Effector memory CD4-positive, alpha-beta T cell (primary cell): ENCODE measurements around the gene PDCD1LG2.
"Not testable (repeated sequence)": the region's sequence is repeated elsewhere in the genome, so short reads cannot be mapped to it uniquely, and the experiment has no call there.

Experiments
- DNase-seq, 3 donors: peaks; one replicate each; pipeline ENCODE4 v3.0.0-alpha.2; 2020
- H3K27ac ChIP-seq: 2 replicates; pipeline ENCODE4 v1.7.0; 2013; ENCODE audit warnings: mild to moderate bottlenecking, low read length, moderate library complexity; ENCODE audit not compliant: insufficient read depth, poor library complexity, severe bottlenecking
- H3K27me3 ChIP-seq: replicated peaks from 2 replicates; pipeline ENCODE4 v1.7.0; 2013; ENCODE audit warnings: mild to moderate bottlenecking, low read length; ENCODE audit not compliant: insufficient read depth, control insufficient read depth, poor library complexity, severe bottlenecking
- H3K36me3 ChIP-seq: 2 replicates; pipeline ENCODE4 v1.7.0; 2013; ENCODE audit warnings: mild to moderate bottlenecking, low read length, moderate library complexity; ENCODE audit not compliant: control insufficient read depth, insufficient read depth
- H3K4me1 ChIP-seq: 2 replicates; pipeline ENCODE4 v1.7.0; 2013; ENCODE audit warnings: low read length, mild to moderate bottlenecking; ENCODE audit not compliant: control insufficient read depth, insufficient read depth, poor library complexity, severe bottlenecking
- H3K4me3 ChIP-seq: 2 replicates; pipeline ENCODE4 v1.7.0; 2013; ENCODE audit warnings: low read length, low read depth, mild to moderate bottlenecking; ENCODE audit not compliant: insufficient read depth, poor library complexity, severe bottlenecking
- H3K9me3 ChIP-seq: 2 replicates; pipeline ENCODE4 v1.7.0; 2013; ENCODE audit warnings: mild to moderate bottlenecking, low read length, moderate library complexity; ENCODE audit not compliant: control insufficient read depth

PDCD1LG2 gene

GRCh38 chr9:5493679-5494511 lies 16.4 kb upstream of the PDCD1LG2 start:
- no peak for DNase-seq
- no peak overlapping the region for H3K27ac ChIP-seq

GRCh38 chr9:5494765-5495164 lies 15.6 kb upstream of the PDCD1LG2 start:
- not testable (repeated sequence) for H3K36me3 ChIP-seq, DNase-seq, H3K27ac ChIP-seq

More at GRCh38 chr9:5493679-5494511, 16.4 kb upstream of the PDCD1LG2 start:
- Histone ChIP-seq H3K4me1 (no peaks in the 10 kb centered on the region), H3K36me3 (no peaks in the 10 kb centered on the region), H3K9me3 (no peaks in the 10 kb centered on the region), H3K27me3 (no peaks in the 10 kb centered on the region), H3K4me3 (no peak overlapping the region)

GRCh38 chr9:5499157-5499556 lies 11.2 kb upstream of the PDCD1LG2 start:
- Histone ChIP-seq H3K4me3 (no peak overlapping the region), H3K36me3 (no peaks in the 10 kb centered on the region), H3K27ac (no peak overlapping the region), H3K9me3 (no peaks in the 10 kb centered on the region), H3K4me1 (no peaks in the 10 kb centered on the region), H3K27me3 (no peaks in the 10 kb centered on the region)
- DNase-seq: no peak

More at GRCh38 chr9:5494765-5495164, 15.6 kb upstream of the PDCD1LG2 start:
- not testable (repeated sequence) for H3K9me3 ChIP-seq, H3K4me1 ChIP-seq, H3K27me3 ChIP-seq, H3K4me3 ChIP-seq

- no peak overlapping the region for H3K27ac ChIP-seq
- H3K36me3 ChIP-seq: no peaks in the 10 kb centered on the region
- H3K4me3 ChIP-seq: no peak overlapping the region
- DNase-seq: no peak
- no peaks in the 10 kb centered on the region for H3K4me1 ChIP-seq
- no peaks in the 10 kb centered on the region for H3K27me3 ChIP-seq
- no peaks in the 10 kb centered on the region for H3K9me3 ChIP-seq
These were observed 10.4 kb upstream of the PDCD1LG2 start for GRCh38 chr9:5499889-5500398.

- no peak for DNase-seq
- no peak overlapping the region for H3K27ac ChIP-seq
- H3K36me3 ChIP-seq: no peaks in the 10 kb centered on the region
- no peaks in the 10 kb centered on the region for H3K9me3 ChIP-seq
- H3K27me3 ChIP-seq: no peaks in the 10 kb centered on the region
- no peaks in the 10 kb centered on the region for H3K4me1 ChIP-seq
- H3K4me3 ChIP-seq: no peak overlapping the region
These were observed 9.7 kb upstream of the PDCD1LG2 start for GRCh38 chr9:5500441-5501235.

GRCh38 chr9:5502553-5502952 lies 7.8 kb upstream of the PDCD1LG2 start:
- Histone ChIP-seq H3K27me3 (no peaks in the 10 kb centered on the region), H3K36me3 (no peaks in the 10 kb centered on the region), H3K4me1 (no peaks in the 10 kb centered on the region), H3K27ac (no peak overlapping the region), H3K4me3 (no peak overlapping the region), H3K9me3 (no peaks in the 10 kb centered on the region)
- no peak for DNase-seq

GRCh38 chr9:5509573-5509972 lies 758 bp upstream of the PDCD1LG2 start:
- H3K4me1 ChIP-seq: peaks cover 8% of the 10 kb centered on the region
- H3K4me3 ChIP-seq: no peak overlapping the region
- H3K27ac ChIP-seq: no peak overlapping the region
- H3K36me3 ChIP-seq: no peaks in the 10 kb centered on the region
- no peaks in the 10 kb centered on the region for H3K27me3 ChIP-seq
- no peaks in the 10 kb centered on the region for H3K9me3 ChIP-seq
- DNase-seq: no peak

- no peak overlapping the region for H3K4me3 ChIP-seq
- no peaks in the 10 kb centered on the region for H3K36me3 ChIP-seq
- no peak for DNase-seq
- no peaks in the 10 kb centered on the region for H3K27me3 ChIP-seq
- no peaks in the 10 kb centered on the region for H3K9me3 ChIP-seq
- no peak overlapping the region for H3K27ac ChIP-seq
- H3K4me1 ChIP-seq: peaks cover 8% of the 10 kb centered on the region
These were observed 658 bp downstream of the PDCD1LG2 start for GRCh38 chr9:5510989-5511388.

- H3K9me3 ChIP-seq: no peaks in the 10 kb centered on the region
- H3K4me3 ChIP-seq: no peak overlapping the region
- H3K27ac ChIP-seq: no peak overlapping the region
- no peaks in the 10 kb centered on the region for H3K36me3 ChIP-seq
- no peak for DNase-seq
- H3K4me1 ChIP-seq: peaks cover 8% of the 10 kb centered on the region
- no peaks in the 10 kb centered on the region for H3K27me3 ChIP-seq
These were observed 1.1 kb downstream of the PDCD1LG2 start for GRCh38 chr9:5511476-5511875.
